Spleen (tissue), 7 donors: ENCODE data around the gene RNF214.

Experiments used
- POLR2A ChIP-seq, 3 donors: fragments of 450-650 bp; IDR thresholded peaks; one replicate each; pipeline ENCODE4 v1.5.1; 2017; ENCODE audit warnings: antibody characterized with exemption in 3 of 3, mild to moderate bottlenecking in 1 of 3
- POLR2AphosphoS5 ChIP-seq, 3 donors: sonication (generic); formaldehyde crosslinking; IDR thresholded peaks; one replicate each; pipeline ENCODE4 v1.5.1; 2017; ENCODE audit warnings: antibody characterized with exemption in 3 of 3
- TF ChIP-seq, protein P1 (sequence below), 11 experiments: fragments of 200-600 bp in 7 of 11; fragments of 450-650 bp in 4 of 11; sonication (generic) in 4 of 11; IDR thresholded peaks in 8 of 11; conservative IDR thresholded peaks in 3 of 11; 1 replicate in 7 of 11; 2 replicates in 4 of 11; pipeline versions ENCODE4 v1.4.0 to v1.8.0; 2016 to 2021; ENCODE audit warnings: antibody characterized with exemption in 11 of 11, inconsistent platforms in 4 of 11, mild to moderate bottlenecking in 1 of 11
- donor health status: DM: no; HTN: no; CAD: no; lungs with moderate emphysema.
- donor health status: DM: no; HTN: no; CAD: no.
- donor health status: DM: no; HTN: no; CAD: no.

DNA sequence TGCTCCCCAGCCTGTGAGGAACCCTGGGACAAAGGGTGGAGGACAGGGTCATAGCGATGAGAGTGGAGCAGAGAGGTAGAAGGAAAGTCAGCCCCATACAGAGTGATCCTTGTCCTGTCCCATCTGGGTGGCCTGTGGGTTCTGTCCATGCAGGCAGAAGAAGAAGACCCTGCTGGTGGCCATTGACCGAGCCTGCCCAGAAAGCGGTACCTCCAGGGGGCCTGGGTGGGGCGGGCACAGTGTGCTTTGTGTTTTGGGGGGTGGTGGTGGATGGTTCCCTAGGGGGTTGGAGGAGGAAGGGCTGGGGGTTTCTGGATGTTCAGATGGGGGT is 46.1 kb upstream of the RNF214 start:
- TF ChIP-seq, protein P1, sequence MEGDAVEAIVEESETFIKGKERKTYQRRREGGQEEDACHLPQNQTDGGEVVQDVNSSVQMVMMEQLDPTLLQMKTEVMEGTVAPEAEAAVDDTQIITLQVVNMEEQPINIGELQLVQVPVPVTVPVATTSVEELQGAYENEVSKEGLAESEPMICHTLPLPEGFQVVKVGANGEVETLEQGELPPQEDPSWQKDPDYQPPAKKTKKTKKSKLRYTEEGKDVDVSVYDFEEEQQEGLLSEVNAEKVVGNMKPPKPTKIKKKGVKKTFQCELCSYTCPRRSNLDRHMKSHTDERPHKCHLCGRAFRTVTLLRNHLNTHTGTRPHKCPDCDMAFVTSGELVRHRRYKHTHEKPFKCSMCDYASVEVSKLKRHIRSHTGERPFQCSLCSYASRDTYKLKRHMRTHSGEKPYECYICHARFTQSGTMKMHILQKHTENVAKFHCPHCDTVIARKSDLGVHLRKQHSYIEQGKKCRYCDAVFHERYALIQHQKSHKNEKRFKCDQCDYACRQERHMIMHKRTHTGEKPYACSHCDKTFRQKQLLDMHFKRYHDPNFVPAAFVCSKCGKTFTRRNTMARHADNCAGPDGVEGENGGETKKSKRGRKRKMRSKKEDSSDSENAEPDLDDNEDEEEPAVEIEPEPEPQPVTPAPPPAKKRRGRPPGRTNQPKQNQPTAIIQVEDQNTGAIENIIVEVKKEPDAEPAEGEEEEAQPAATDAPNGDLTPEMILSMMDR (IDR thresholded peaks at IDR 0.05 in 8 of 11, conservative IDR thresholded peaks at IDR 0.05 in 3 of 11) = no peak
- TF ChIP-seq POLR2AphosphoS5 (IDR thresholded peaks at IDR 0.05) (no peak), POLR2A (IDR thresholded peaks at IDR 0.05) (no peak)
